ENCODE data around the gene MAPKBP1.

- TF ChIP-seq CTCF (IDR thresholded peaks at IDR 0.05) (no peak), POLR2A (IDR thresholded peaks at IDR 0.05) (no peak)
Measured at GRCh38 chr15:41852736-41853590, 78.7 kb downstream of the MAPKBP1 start.
